Nephron (organoid): ENCODE measurements around the gene TPM2.

Experiments used
- H3K27ac Mint-ChIP-seq, 3 experiments: 2 replicates each; pipeline ENCODE4 v1.8.0; 2020; ENCODE audit warnings: mixed read lengths in 3 of 3, mild to moderate bottlenecking in 2 of 3, moderate library complexity in 1 of 3
- H3K27me3 Mint-ChIP-seq: 2 replicates; pipeline ENCODE4 v1.8.0; 2021; ENCODE audit warnings: low read depth, mild to moderate bottlenecking, moderate library complexity, mixed read lengths
- H3K36me3 Mint-ChIP-seq: 2 replicates; pipeline ENCODE4 v1.8.0; 2020; ENCODE audit warnings: low read depth, mixed read lengths
- H3K4me1 Mint-ChIP-seq: 2 replicates; pipeline ENCODE4 v1.8.0; 2020; ENCODE audit warnings: mixed read lengths
- H3K4me3 Mint-ChIP-seq, 3 experiments: 2 replicates each; pipeline ENCODE4 v1.8.0; 2020; ENCODE audit warnings: mild to moderate bottlenecking in 3 of 3, mixed read lengths in 3 of 3, moderate library complexity in 2 of 3
- H3K9me3 Mint-ChIP-seq: 2 replicates; pipeline ENCODE4 v1.8.0; 2020; ENCODE audit warnings: mixed read lengths
- CTCF ChIP-seq, 3 experiments: fragments of 200-600 bp; sonication (generic); IDR thresholded peaks; one replicate each; pipeline ENCODE4 v1.5.0; 2021; ENCODE audit warnings: antibody characterized with exemption in 3 of 3; ENCODE audit not compliant: unreplicated experiment in 3 of 3

The TPM2 gene

GRCh38 chr9:35705372-35705771 lies 15.6 kb upstream of the TPM2 start:
- no peak for TF ChIP-seq CTCF (IDR thresholded peaks at IDR 0.05; ENCODE audit: unreplicated experiment in 3 of 3)
- Mint-ChIP-seq H3K4me3 (no peak overlapping the region), H3K4me1 (no peaks in the 10 kb centered on the region), H3K27ac (no peak overlapping the region), H3K27me3 (no peaks in the 10 kb centered on the region), H3K9me3 (no peaks in the 10 kb centered on the region), H3K36me3 (peaks cover 65% of the 10 kb centered on the region)

DNA sequence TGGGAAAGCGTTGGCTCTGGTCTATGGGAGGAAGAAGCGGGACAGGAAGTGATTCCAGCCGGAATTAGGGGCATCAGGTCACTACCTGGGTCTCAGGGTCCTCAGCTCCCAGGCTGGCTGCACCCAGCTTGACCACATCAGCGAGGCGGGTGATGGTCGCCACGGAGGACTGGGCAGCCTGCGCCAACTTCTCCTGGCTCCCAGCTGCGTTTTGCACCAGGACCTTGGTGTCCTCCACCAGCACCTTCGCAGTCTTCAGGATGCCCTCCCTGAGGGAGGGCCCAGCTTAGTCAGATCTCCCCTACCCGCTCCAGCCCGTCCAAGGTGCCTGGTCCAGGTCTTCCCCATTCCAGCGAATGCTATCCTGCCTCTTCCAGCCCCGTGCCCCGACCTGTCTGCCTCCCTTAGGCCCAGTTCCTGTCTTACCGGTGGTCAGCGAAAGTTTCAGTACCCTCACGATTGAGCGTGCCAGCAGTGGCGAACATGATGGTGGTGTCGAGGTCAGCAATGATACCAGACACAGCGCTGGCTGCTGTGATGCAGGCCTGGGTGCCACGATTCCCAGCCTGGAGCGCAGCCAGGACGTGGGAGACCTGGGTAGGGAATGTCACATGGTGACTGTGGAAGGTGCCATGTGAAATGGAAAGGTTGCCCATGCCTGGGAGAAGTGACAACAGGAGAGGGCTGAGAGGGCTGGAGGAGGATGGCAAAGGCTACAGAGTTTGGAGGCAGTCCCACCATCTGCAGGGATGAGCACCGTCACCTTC lies 14.4 kb upstream of the TPM2 start:
- no peak for TF ChIP-seq CTCF (IDR thresholded peaks at IDR 0.05; ENCODE audit: unreplicated experiment in 3 of 3)
- no peaks in the 10 kb centered on the region for H3K9me3 Mint-ChIP-seq
- H3K4me1 Mint-ChIP-seq, result no peaks in the 10 kb centered on the region
- H3K27me3 Mint-ChIP-seq, result no peaks in the 10 kb centered on the region
- peaks cover 59% of the 10 kb centered on the region for H3K36me3 Mint-ChIP-seq
- H3K4me3 Mint-ChIP-seq, result no peak overlapping the region
- H3K27ac Mint-ChIP-seq, result no peak overlapping the region

GRCh38 chr9:35702696-35703095 lies 13.0 kb upstream of the TPM2 start:
- no peak for TF ChIP-seq CTCF (IDR thresholded peaks at IDR 0.05; ENCODE audit: unreplicated experiment in 3 of 3)
- peaks cover 45% of the 10 kb centered on the region for H3K36me3 Mint-ChIP-seq
- no peaks in the 10 kb centered on the region for H3K4me1 Mint-ChIP-seq
- no peak overlapping the region for H3K4me3 Mint-ChIP-seq
- H3K27ac Mint-ChIP-seq, result no peak overlapping the region
- H3K27me3 Mint-ChIP-seq, result no peaks in the 10 kb centered on the region
- H3K9me3 Mint-ChIP-seq, result no peaks in the 10 kb centered on the region

DNA sequence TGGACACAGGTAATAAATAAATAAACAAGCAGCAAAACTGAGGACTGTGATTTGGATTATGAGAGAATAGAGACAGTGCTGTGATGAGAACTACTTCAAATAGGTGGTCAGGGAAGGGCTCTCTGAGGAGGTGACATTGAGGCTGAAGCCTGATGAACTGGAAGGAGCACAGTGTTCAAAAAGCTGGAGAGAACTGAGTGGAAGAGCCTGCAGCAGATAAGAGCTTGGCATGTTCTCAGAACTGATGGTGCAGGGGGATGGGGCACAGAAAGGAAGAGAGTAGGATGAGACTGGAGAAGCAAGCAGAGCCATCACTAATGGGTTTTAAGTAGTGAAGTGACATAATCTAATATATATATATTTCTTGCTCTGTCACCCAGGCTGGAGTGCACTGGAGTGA lies 11.2 kb upstream of the TPM2 start:
- Mint-ChIP-seq H3K27me3 (no peaks in the 10 kb centered on the region), H3K27ac (no peak overlapping the region), H3K36me3 (peaks cover 29% of the 10 kb centered on the region), H3K4me3 (no peak overlapping the region), H3K9me3 (no peaks in the 10 kb centered on the region), H3K4me1 (peaks cover 6% of the 10 kb centered on the region)
- no peak for TF ChIP-seq CTCF (IDR thresholded peaks at IDR 0.05; ENCODE audit: unreplicated experiment in 3 of 3)

GRCh38 chr9:35700031-35700430 lies 10.3 kb upstream of the TPM2 start:
- no peak for TF ChIP-seq CTCF (IDR thresholded peaks at IDR 0.05; ENCODE audit: unreplicated experiment in 3 of 3)
- H3K4me1 Mint-ChIP-seq, result peaks cover 6% of the 10 kb centered on the region
- H3K4me3 Mint-ChIP-seq, result no peak overlapping the region
- H3K27ac Mint-ChIP-seq, result no peak overlapping the region
- no peaks in the 10 kb centered on the region for H3K27me3 Mint-ChIP-seq
- H3K9me3 Mint-ChIP-seq, result no peaks in the 10 kb centered on the region
- peaks cover 23% of the 10 kb centered on the region for H3K36me3 Mint-ChIP-seq

GRCh38 chr9:35698231-35698630 lies 8.5 kb upstream of the TPM2 start:
- TF ChIP-seq CTCF (IDR thresholded peaks at IDR 0.05; ENCODE audit: unreplicated experiment in 3 of 3), result no peak
- Mint-ChIP-seq H3K4me1 (peaks cover 6% of the 10 kb centered on the region), H3K9me3 (no peaks in the 10 kb centered on the region), H3K4me3 (no peak overlapping the region), H3K27me3 (no peaks in the 10 kb centered on the region), H3K36me3 (peaks cover 7% of the 10 kb centered on the region), H3K27ac (no peak overlapping the region)
